Esophagus squamous epithelium (tissue), 4 donors: ENCODE results near the gene RFWD3.

ENCODE experiments used
- POLR2A ChIP-seq, 4 donors: fragments of 450-650 bp; IDR thresholded peaks; one replicate each; pipeline ENCODE4 v1.6.1; 2017; ENCODE audit warnings: antibody characterized with exemption in 4 of 4, mild to moderate bottlenecking in 4 of 4, moderate library complexity in 3 of 4
- TF ChIP-seq, protein P1 (sequence below), 6 experiments: fragments of 450-650 bp in 4 of 6; fragments of 200-600 bp in 2 of 6; sonication (generic) in 2 of 6; IDR thresholded peaks; one replicate each; pipeline ENCODE4 v1.5.1; 2016 to 2019; ENCODE audit warnings: antibody characterized with exemption in 6 of 6, mild to moderate bottlenecking in 4 of 6, moderate library complexity in 4 of 6

DNA sequence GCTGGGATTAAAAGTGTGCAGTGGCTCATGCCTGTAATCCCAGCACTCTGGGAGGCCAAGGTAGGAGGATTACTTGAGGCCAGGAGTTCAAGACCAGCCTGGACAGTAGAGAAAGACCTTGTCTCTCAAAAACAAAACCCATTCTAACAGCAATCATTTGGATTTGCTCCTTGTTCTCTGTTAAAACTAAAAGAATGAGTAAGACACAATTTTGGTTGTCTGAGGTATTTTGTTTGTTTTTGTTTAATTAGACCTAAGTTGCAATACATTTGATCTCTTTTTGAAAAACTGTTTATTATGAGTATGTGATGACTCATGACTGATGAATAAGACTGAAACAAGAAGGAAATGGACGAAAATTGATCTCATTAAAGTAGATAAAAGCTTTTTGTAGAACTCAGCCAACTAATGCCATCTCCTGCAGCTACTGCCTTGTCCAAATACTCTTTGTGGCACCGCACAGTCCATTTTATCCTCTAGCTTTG is 88.8 kb downstream of the RFWD3 start:
- no peak for TF ChIP-seq POLR2A (IDR thresholded peaks at IDR 0.05)
- TF ChIP-seq, protein P1, sequence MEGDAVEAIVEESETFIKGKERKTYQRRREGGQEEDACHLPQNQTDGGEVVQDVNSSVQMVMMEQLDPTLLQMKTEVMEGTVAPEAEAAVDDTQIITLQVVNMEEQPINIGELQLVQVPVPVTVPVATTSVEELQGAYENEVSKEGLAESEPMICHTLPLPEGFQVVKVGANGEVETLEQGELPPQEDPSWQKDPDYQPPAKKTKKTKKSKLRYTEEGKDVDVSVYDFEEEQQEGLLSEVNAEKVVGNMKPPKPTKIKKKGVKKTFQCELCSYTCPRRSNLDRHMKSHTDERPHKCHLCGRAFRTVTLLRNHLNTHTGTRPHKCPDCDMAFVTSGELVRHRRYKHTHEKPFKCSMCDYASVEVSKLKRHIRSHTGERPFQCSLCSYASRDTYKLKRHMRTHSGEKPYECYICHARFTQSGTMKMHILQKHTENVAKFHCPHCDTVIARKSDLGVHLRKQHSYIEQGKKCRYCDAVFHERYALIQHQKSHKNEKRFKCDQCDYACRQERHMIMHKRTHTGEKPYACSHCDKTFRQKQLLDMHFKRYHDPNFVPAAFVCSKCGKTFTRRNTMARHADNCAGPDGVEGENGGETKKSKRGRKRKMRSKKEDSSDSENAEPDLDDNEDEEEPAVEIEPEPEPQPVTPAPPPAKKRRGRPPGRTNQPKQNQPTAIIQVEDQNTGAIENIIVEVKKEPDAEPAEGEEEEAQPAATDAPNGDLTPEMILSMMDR (IDR thresholded peaks at IDR 0.05): no peak
